SK-N-SH (cell line): ENCODE results near the gene IL1RAP. TPM values are rescaled to one million over a fixed set of nuclear protein-coding genes. Genes with fewer than 3 reads are reported as not detected.

Source experiments
- CTCF ChIA-PET: fragments of 300-600, 350-600 bp; formaldehyde crosslinking; extraction: SDS; loops from one replicate; lab custom pipeline; 2021; lab: Yijun Ruan, JAX
- POLR2A ChIA-PET: fragments of 350-600 bp; sonication (Branson Sonifier 250); formaldehyde crosslinking; extraction: SDS; loops from one replicate; lab custom pipeline; 2020; ENCODE audit warnings: antibody characterized with exemption, inconsistent platforms; lab: Yijun Ruan, JAX
- DNase-seq: peaks from one replicate; pipeline ENCODE4 v3.0.0; 2012
- H2AFZ ChIP-seq: fragments of 200-600 bp; sonication (generic); 2 replicates; pipeline ENCODE4 v1.8.1; 2016; ENCODE audit warnings: antibody characterized with exemption, mild to moderate bottlenecking, low read depth
- H3F3A ChIP-seq: fragments of 200-600 bp; sonication (generic); replicated peaks from 2 replicates; pipeline ENCODE3; 2016; ENCODE audit warnings: antibody characterized with exemption, mild to moderate bottlenecking; ENCODE audit not compliant: insufficient read depth
- H3K27ac ChIP-seq, 2 experiments: fragments of 200-500 bp in 1 of 2; fragments of 200-600 bp in 1 of 2; sonication (Bioruptor generic) in 1 of 2; sonication (generic), shearing (Covaris generic) in 1 of 2; 2 replicates each; pipeline versions ENCODE4 v1.5.1 to v1.6.1; 2014 to 2016; ENCODE audit warnings: low read depth in 2 of 2, inconsistent platforms in 1 of 2, low read length in 1 of 2, mild to moderate bottlenecking in 1 of 2, mixed read lengths in 1 of 2
- H3K27me3 ChIP-seq: fragments of 200-600 bp; sonication (generic), shearing (Covaris generic); 2 replicates; pipeline ENCODE4 v1.6.1; 2016; ENCODE audit warnings: mixed run types; ENCODE audit not compliant: insufficient read depth
- H3K36me3 ChIP-seq, 2 experiments: fragments of 200-500 bp in 1 of 2; fragments of 200-600 bp in 1 of 2; sonication (Bioruptor generic) in 1 of 2; sonication (generic) in 1 of 2; replicated peaks in 1 of 2; 2 replicates each; pipeline versions ENCODE3 to v1.5.1; 2014 to 2016; ENCODE audit warnings: low read length in 1 of 2, mild to moderate bottlenecking in 1 of 2; ENCODE audit not compliant: insufficient read depth in 2 of 2, control insufficient read depth in 1 of 2
- H3K4me1 ChIP-seq, 2 experiments: fragments of 200-500 bp in 1 of 2; fragments of 200-600 bp in 1 of 2; sonication (Bioruptor generic) in 1 of 2; sonication (generic), shearing (Covaris generic) in 1 of 2; 2 replicates each; pipeline versions ENCODE4 v1.5.1 to v1.6.1; 2014 to 2016; ENCODE audit warnings: low read depth in 1 of 2, low read length in 1 of 2, mixed run types in 1 of 2; ENCODE audit not compliant: insufficient read depth in 2 of 2, control insufficient read depth in 1 of 2
- H3K4me2 ChIP-seq: fragments of 200-600 bp; sonication (generic), shearing (Covaris generic); 2 replicates; pipeline ENCODE4 v1.6.1; 2017; ENCODE audit warnings: mixed run types
- H3K4me3 ChIP-seq, 2 experiments: fragments of 200-500 bp in 1 of 2; fragments of 200-600 bp in 1 of 2; sonication (Bioruptor generic) in 1 of 2; sonication (generic), shearing (Covaris generic) in 1 of 2; 2 replicates each; pipeline versions ENCODE4 v1.5.1 to v1.8.1; 2014 to 2016; ENCODE audit warnings: low read depth in 2 of 2, inconsistent platforms in 1 of 2, low read length in 1 of 2, mild to moderate bottlenecking in 1 of 2, mixed read lengths in 1 of 2, moderate library complexity in 1 of 2
- H3K79me2 ChIP-seq: fragments of 200-600 bp; sonication (generic); 2 replicates; pipeline ENCODE4 v1.8.1; 2017; ENCODE audit warnings: mild to moderate bottlenecking; ENCODE audit not compliant: insufficient read depth
- H3K9ac ChIP-seq: fragments of 200-600 bp; sonication (generic); 2 replicates; pipeline ENCODE4 v1.6.1; 2017; ENCODE audit warnings: mixed run types
- H3K9me2 ChIP-seq: fragments of 200-600 bp; sonication (generic); 2 replicates; pipeline ENCODE4 v1.6.1; 2017; ENCODE audit warnings: mixed run types
- H3K9me3 ChIP-seq: fragments of 200-600 bp; sonication (generic); 2 replicates; pipeline ENCODE4 v1.6.1; 2017; ENCODE audit warnings: mixed run types, mild to moderate bottlenecking, moderate library complexity
- H4K20me1 ChIP-seq: fragments of 200-600 bp; sonication (generic); 2 replicates; pipeline ENCODE4 v1.6.1; 2017; ENCODE audit warnings: mild to moderate bottlenecking, mixed run types; ENCODE audit not compliant: insufficient read depth
- EP300 ChIP-seq, 2 experiments: IDR thresholded peaks; 2 replicates each; pipeline versions ENCODE4 v1.4.0 to v1.6.1; 2012; ENCODE audit warnings: borderline replicate concordance in 1 of 2, low read depth in 1 of 2, low read length in 1 of 2
- EZH2phosphoT487 ChIP-seq: fragments of 200-600 bp; sonication (generic); IDR thresholded peaks from 2 replicates; pipeline ENCODE4 v1.6.1; 2017; ENCODE audit warnings: low read depth, mixed run types, mild to moderate bottlenecking, antibody characterized with exemption, moderate library complexity, borderline replicate concordance
- FOXJ3 ChIP-seq: sonication (generic); formaldehyde crosslinking; IDR thresholded peaks from 2 replicates; pipeline ENCODE4 v1.5.1; 2020; ENCODE audit warnings: mild to moderate bottlenecking, missing genetic modification reagents
- FOXM1 ChIP-seq: IDR thresholded peaks from 2 replicates; pipeline ENCODE4 v1.4.0; 2012; ENCODE audit warnings: low read depth, mild to moderate bottlenecking
- GATA2 ChIP-seq: sonication (generic); formaldehyde crosslinking; IDR thresholded peaks from 2 replicates; pipeline ENCODE4 v1.5.0; 2020; ENCODE audit warnings: mild to moderate bottlenecking, missing genetic modification reagents
- NFIC ChIP-seq: IDR thresholded peaks from 2 replicates; pipeline ENCODE4 v1.4.0; 2012; ENCODE audit warnings: borderline replicate concordance
- NRF1 ChIP-seq: IDR thresholded peaks from 2 replicates; pipeline ENCODE4 v1.6.1; 2012; ENCODE audit warnings: low read depth, mild to moderate bottlenecking, low read length
- POLR2AphosphoS5 ChIP-seq: IDR thresholded peaks from 2 replicates; pipeline ENCODE4 v1.6.1; 2012; ENCODE audit warnings: low read depth, low read length
- RCOR1 ChIP-seq: fragments of 150-350 bp; IDR thresholded peaks from 2 replicates; pipeline ENCODE4 v1.6.1; 2017; ENCODE audit warnings: antibody characterized with exemption, low read length
- RXRA ChIP-seq: IDR thresholded peaks from 2 replicates; pipeline ENCODE4 v1.4.0; 2012; ENCODE audit warnings: low read depth, mild to moderate bottlenecking, borderline replicate concordance
- SIN3A ChIP-seq: IDR thresholded peaks from 2 replicates; pipeline ENCODE4 v1.6.1; 2012; ENCODE audit warnings: low read depth, mild to moderate bottlenecking, low read length, moderate library complexity, borderline replicate concordance
- SMC3 ChIP-seq: IDR thresholded peaks from 2 replicates; pipeline ENCODE4 v1.6.1; 2012; ENCODE audit warnings: low read depth, low read length, improper control_type of control experiment
- TCF12 ChIP-seq: IDR thresholded peaks from 2 replicates; pipeline ENCODE4 v1.4.0; 2012
- YY1 ChIP-seq: IDR thresholded peaks from 2 replicates; pipeline ENCODE4 v1.4.0; 2012; ENCODE audit warnings: low read depth, mild to moderate bottlenecking
- ZBTB33 ChIP-seq: IDR thresholded peaks from 2 replicates; pipeline ENCODE4 v1.4.0; 2012; ENCODE audit warnings: low read depth, borderline replicate concordance
- WGBS: methylation state at CpG from one replicate; pipeline ENCODE4 v1.1.6; 2017; ENCODE audit warnings: low lambda C conversion rate; 5-methylcytosine and 5-hydroxymethylcytosine counted together
- polyA plus RNA-seq, 3 experiments: library from polyadenylated mRNA; depleted of rRNA; stranded (reverse); fragments of >200 nt; gene quantifications; 2 replicates each; pipeline ENCODE4 v1.2.3, GENCODE V29; 2012
- TF ChIP-seq, protein P1 (sequence below): fragments of 200-600 bp; sonication (generic); IDR thresholded peaks from 2 replicates; pipeline ENCODE4 v1.6.1; 2017; ENCODE audit warnings: antibody characterized with exemption, mild to moderate bottlenecking, moderate library complexity
- TF ChIP-seq, protein P2 (sequence below): fragments of 150-350 bp; IDR thresholded peaks from 2 replicates; pipeline ENCODE4 v1.6.1; 2017; ENCODE audit warnings: antibody characterized with exemption, low read length, low read depth, borderline replicate concordance
- TF ChIP-seq, protein P3 (sequence below): IDR thresholded peaks from 2 replicates; pipeline ENCODE4 v1.4.0; 2012; ENCODE audit warnings: low read depth, borderline replicate concordance

IL1RAP gene
- polyA plus RNA-seq, 1 of the 3 experiments (the other 2 are of a cell fraction): 7.6 TPM

DNA sequence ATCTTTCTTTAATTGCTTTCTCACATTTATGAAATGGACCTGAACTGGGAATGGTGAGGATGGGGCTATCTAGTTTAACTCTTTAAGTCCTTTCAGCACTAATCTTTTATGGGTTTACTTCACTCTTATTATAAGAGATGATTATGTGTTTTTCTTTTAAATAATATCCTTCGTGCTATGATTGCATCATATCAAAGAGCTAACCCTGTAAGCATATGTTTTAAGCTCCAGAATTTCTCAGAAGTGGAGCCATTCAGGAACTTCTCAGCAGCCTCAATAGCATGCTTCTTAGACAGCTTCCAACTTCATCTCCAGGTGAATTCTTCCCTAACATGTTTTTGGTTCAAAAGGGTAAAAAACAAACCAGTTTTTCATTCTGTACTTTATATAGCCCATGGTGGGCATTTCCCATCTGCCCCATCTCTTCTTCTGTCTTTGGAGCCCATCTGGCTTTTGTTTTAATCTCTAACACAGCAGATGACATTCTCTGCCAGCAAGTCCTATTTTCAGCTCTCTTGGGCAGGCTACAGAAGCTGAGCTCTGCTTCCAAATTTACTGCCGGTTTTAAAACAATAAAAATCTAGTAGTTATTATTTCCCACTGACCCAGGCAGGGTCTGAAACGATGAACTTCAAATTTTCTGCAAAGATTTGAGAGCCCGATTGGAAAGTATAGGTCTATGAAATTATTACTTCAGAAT lies 26.8 kb upstream of the IL1RAP start:
- Histone ChIP-seq H3K9ac (no peak overlapping the region), H2AFZ (no peak overlapping the region), H3K4me1 (no peaks in the 10 kb centered on the region; a peak in 1 of 4 replicates), H3F3A (no peaks in the 10 kb centered on the region), H3K4me2 (no peak overlapping the region), H3K4me3 (no peak overlapping the region), H3K9me2 (no peaks in the 10 kb centered on the region), H3K27me3 (peaks cover 11% of the 10 kb centered on the region; the same call in 1 of the 2 replicates), H4K20me1 (no peaks in the 10 kb centered on the region), H3K27ac (no peak overlapping the region), H3K36me3 (no peaks in the 10 kb centered on the region), H3K79me2 (no peaks in the 10 kb centered on the region), H3K9me3 (no peaks in the 10 kb centered on the region)
- ChIA-PET CTCF (interaction anchor here (0.9 kb wide), 1 partner anchor 27 kb away, joined by 3 read pairs; the partner anchor contains the start of gene IL1RAP), POLR2A (no interaction called here)
- TF ChIP-seq GATA2 (CRISPR knock-in tag) (no peak), FOXJ3 (CRISPR knock-in tag) (no peak), RXRA (no peak), RCOR1 (no peak), FOXM1 (no peak), EP300 (IDR thresholded peaks at IDR 0.05; ENCODE audit: borderline replicate concordance in 1 of 2, low read depth in 1 of 2, low read length in 1 of 2) (no peak), YY1 (no peak), EZH2phosphoT487 (no peak), SMC3 (no peak), POLR2AphosphoS5 (no peak), NRF1 (no peak), TCF12 (no peak), SIN3A (no peak), NFIC (no peak), ZBTB33 (no peak)
- TF ChIP-seq, protein P1, sequence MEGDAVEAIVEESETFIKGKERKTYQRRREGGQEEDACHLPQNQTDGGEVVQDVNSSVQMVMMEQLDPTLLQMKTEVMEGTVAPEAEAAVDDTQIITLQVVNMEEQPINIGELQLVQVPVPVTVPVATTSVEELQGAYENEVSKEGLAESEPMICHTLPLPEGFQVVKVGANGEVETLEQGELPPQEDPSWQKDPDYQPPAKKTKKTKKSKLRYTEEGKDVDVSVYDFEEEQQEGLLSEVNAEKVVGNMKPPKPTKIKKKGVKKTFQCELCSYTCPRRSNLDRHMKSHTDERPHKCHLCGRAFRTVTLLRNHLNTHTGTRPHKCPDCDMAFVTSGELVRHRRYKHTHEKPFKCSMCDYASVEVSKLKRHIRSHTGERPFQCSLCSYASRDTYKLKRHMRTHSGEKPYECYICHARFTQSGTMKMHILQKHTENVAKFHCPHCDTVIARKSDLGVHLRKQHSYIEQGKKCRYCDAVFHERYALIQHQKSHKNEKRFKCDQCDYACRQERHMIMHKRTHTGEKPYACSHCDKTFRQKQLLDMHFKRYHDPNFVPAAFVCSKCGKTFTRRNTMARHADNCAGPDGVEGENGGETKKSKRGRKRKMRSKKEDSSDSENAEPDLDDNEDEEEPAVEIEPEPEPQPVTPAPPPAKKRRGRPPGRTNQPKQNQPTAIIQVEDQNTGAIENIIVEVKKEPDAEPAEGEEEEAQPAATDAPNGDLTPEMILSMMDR: no peak
- TF ChIP-seq, protein P2, sequence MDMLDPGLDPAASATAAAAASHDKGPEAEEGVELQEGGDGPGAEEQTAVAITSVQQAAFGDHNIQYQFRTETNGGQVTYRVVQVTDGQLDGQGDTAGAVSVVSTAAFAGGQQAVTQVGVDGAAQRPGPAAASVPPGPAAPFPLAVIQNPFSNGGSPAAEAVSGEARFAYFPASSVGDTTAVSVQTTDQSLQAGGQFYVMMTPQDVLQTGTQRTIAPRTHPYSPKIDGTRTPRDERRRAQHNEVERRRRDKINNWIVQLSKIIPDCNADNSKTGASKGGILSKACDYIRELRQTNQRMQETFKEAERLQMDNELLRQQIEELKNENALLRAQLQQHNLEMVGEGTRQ: no peak
- TF ChIP-seq, protein P3, sequence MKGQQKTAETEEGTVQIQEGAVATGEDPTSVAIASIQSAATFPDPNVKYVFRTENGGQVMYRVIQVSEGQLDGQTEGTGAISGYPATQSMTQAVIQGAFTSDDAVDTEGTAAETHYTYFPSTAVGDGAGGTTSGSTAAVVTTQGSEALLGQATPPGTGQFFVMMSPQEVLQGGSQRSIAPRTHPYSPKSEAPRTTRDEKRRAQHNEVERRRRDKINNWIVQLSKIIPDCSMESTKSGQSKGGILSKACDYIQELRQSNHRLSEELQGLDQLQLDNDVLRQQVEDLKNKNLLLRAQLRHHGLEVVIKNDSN: no peak
- DNase-seq: no peak
- WGBS: 11% methylated on average over 4 of the region's 4 CpGs
